ENCODE measurements around the gene MS4A3.
"Not testable (repeated sequence)": the region's sequence is repeated elsewhere in the genome, so short reads cannot be mapped to it uniquely, and the experiment has no call there.

MS4A3 gene

GRCh38 chr11:60088364-60088763 lies 31.9 kb downstream of the MS4A3 start, which contains the start of gene MS4A2:
Gene MS4A2, plus strand, starts transcription at chr11:60088664. Its CDS starts 102 bp downstream, at chr11:60088766.
- DNase-seq, result no peak

- DNase-seq, result no peak
These were observed 39.1 kb downstream of the MS4A3 start for GRCh38 chr11:60095477-60096120.

GRCh38 chr11:60097189-60097588 lies 40.7 kb downstream of the MS4A3 start:
- no peak for DNase-seq

DNA sequence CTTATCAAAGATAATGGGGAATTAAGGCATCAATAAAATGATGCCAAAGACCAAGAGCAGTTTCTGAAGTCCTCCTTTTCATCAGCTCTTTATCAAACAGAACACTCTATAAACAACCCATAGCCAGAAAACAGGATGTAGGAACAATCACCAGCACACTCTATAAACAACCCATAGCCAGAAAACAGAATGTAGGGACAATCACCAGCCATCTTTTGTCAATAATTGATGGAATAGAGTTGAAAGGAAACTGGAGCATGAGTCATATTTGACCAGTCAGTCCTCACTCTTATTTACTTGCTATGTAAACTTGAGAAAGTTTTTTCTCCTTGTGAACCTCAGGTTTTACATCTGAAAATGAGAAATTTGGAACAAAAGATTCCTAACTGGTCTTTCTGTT lies 42.0 kb downstream of the MS4A3 start:
- no peak for DNase-seq

GRCh38 chr11:60100516-60100915 lies 44.1 kb downstream of the MS4A3 start:
- no peak for DNase-seq

- not testable (repeated sequence) for DNase-seq
These were observed 44.9 kb downstream of the MS4A3 start for GRCh38 chr11:60101368-60101767.

DNA sequence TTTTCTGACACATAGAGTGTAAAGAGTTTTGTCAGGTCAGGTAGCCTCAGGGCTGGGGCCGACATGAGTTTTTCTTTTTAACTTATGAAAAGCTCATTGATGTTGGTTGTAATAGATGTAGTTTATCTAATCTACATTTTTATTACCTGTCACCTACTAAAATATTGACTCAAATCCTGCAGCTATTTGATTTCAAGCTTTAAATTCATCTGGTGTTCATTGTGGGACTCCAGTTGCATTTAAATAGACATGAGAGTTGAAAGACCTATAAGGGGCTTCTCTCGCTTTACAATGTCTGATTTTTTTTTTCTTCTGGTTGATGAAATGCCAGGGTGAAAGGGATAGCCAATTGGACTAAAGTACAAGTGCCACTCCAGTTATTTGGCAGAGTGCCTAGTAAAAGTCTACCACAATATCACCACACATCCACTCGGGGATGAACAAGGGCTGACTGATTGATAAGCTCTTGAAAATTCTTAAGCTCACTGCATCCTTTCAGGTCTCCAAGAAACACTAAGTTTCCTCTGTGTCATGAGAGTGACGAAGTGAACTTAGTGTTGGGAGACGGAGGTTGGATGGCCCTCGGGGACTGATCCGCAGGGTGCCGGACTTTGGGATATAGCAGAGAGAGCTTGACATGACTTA lies 48.1 kb downstream of the MS4A3 start:
- not testable (repeated sequence) for DNase-seq

DNA sequence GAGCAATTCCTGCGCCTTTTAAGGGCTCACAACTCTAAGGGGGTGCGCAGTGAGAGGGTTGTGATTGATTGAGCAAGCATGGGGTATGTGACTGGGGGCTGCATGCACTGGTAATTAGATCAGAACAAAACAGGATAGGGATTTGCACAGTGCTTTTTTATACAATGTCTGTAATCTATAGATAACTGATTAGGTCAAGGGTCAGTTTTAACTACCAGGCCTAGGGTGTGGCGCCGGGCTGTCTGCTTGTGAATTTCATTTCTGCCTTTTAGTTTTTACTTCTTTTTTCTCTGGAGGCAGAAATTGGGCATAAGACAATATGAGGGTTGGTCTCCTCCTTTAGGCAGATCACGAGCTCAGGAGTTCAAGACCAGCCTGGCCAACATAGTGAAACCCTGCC lies 52.2 kb downstream of the MS4A3 start:
- DNase-seq, result not testable (repeated sequence)

DNA sequence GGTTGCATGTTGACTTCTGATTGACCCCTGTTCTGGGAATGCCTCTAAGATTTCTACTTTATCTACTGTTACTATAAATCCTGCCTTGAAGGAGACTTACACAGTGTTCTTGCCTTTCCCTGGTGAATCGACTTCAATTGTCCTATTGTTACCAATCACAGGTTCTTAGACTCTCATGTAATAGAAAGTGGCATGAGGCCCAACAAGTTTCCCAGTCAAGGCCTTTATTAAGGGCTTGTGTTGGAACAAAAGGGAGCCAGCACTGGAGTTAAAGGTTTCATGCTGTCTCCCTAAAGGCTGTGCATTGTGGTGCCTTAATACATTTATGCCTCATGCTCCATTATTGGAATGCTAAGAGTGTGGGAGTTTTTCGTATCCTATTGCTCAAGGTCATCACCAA lies 55.3 kb downstream of the MS4A3 start:
- no peak for DNase-seq

- no peak for DNase-seq
These were observed 60.7 kb downstream of the MS4A3 start for GRCh38 chr11:60116996-60117790.

- no peak for DNase-seq
These were observed 61.9 kb downstream of the MS4A3 start for GRCh38 chr11:60118338-60118737.

- no peak for DNase-seq
These were observed 63.2 kb downstream of the MS4A3 start for GRCh38 chr11:60119710-60120109.
